Right cardiac atrium (tissue), 5 donors: ENCODE data around the gene BICD1. TPM values are rescaled to one million over a fixed set of nuclear protein-coding genes. Genes with fewer than 3 reads are reported as not detected.

Experiments used
- ATAC-seq, 2 donors: fragments of 200-7000 bp; cut with Tn5 transposase; one replicate each; pipeline versions ENCODE4 v1.8.0 to v1.9.1; 2020; ENCODE audit warnings: moderate library complexity in 2 of 2, mild to moderate bottlenecking in 1 of 2
- DNase-seq, 3 donors: peaks; one replicate each; pipeline ENCODE4 v3.0.0-alpha.2; 2020
- H3K27ac ChIP-seq: one replicate; pipeline ENCODE4 v1.5.1; 2013; ENCODE audit warnings: mild to moderate bottlenecking, low read length, control low read depth, moderate library complexity
- H3K27me3 ChIP-seq: one replicate; pipeline ENCODE4 v1.6.1; 2013; ENCODE audit not compliant: control insufficient read depth, insufficient read depth
- H3K4me1 ChIP-seq: one replicate; pipeline ENCODE4 v1.6.1; 2013; ENCODE audit warnings: low read length; ENCODE audit not compliant: control insufficient read depth, insufficient read depth
- H3K4me3 ChIP-seq: one replicate; pipeline ENCODE4 v1.5.1; 2013; ENCODE audit warnings: low read length, control low read depth
- H3K9me3 ChIP-seq: one replicate; pipeline ENCODE4 v1.6.1; 2013; ENCODE audit warnings: low read length; ENCODE audit not compliant: control insufficient read depth
- WGBS: extraction: QIAGEN DNeasy Blood & Tissue Kit; methylation state at CpG from one replicate; pipeline ENCODE4 v1.1.7; 2013; 5-methylcytosine and 5-hydroxymethylcytosine counted together
- intact Hi-C, 4 donors: fragments of 100-400 bp; cut with DNase I; formaldehyde crosslinking; loops; one replicate each; pipeline versions ENCODE4 v1.11.0 to v1.14.0; 2022 to 2023
- polyA plus RNA-seq: library from polyadenylated mRNA; stranded (reverse); fragments of 200-250 nt; gene quantifications from one replicate; pipeline ENCODE4 v1.2.3, GENCODE V29; 2013
- total RNA-seq, 4 donors: library from RNA; stranded (reverse); fragmentation: NEBNext Ultra II Directional; extraction: Animal tissue kit (Norgen Biotek cat#: 25700); gene quantifications; one replicate each; pipeline ENCODE4 v1.2.1, GENCODE V29; 2021
- donor health status: healthy with polysubstance abuse.
- donor health status: DM: no; HTN: yes; CAD: no.
- donor health status: DM: no; HTN: no; CAD: no.
- donor health status: DM: no; HTN: yes; CAD: no; lungs with severe emphysema.
- donor health status: DM: yes; HTN: yes; CAD: no.

Gene BICD1
- total and polyA plus RNA-seq, 5 donors: 3.1 to 12.8 (median 9.0) TPM

GRCh38 chr12:32118806-32119205 lies 12.2 kb downstream of the BICD1 start:
- DNase-seq (no peak), ATAC-seq (peak in 1 of 2 donors; percentile 38)
- intact Hi-C loops: no loop called here
- no peaks in the 10 kb centered on the region for H3K9me3 ChIP-seq
- H3K4me3 ChIP-seq: no peak overlapping the region
- 69% methylated on average over 5 of the region's 5 CpGs for WGBS
- no peak overlapping the region for H3K27ac ChIP-seq
- H3K4me1 ChIP-seq: peaks cover 2% of the 10 kb centered on the region
- H3K27me3 ChIP-seq: no peaks in the 10 kb centered on the region

DNA sequence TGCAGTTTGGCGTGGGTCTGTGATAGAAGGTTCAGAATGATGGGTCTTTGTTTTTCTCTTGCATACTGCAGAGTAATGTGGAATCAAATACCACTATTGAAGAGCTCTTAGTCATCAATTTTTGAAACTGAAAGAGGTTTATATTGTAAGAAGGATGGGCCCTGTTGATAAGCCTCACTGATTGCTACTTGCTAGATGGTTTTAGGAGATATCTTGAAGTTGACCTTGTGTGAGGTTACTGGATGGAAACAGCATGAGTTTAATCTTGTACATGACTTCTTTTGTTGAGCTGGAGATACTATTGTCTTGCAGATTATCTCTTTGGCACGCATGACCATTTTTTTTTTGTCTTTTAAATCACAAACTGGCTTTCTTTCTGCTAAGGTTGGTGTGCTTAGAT lies 13.8 kb downstream of the BICD1 start:
- Histone ChIP-seq H3K9me3 (no peaks in the 10 kb centered on the region), H3K4me1 (peaks cover under 1% of the 10 kb centered on the region), H3K4me3 (no peak overlapping the region), H3K27me3 (no peaks in the 10 kb centered on the region), H3K27ac (no peak overlapping the region)
- DNase-seq: no peak
- ATAC-seq: no peak
- 62% methylated on average over 2 of the region's 2 CpGs for WGBS
- intact Hi-C loops: no loop called here

DNA sequence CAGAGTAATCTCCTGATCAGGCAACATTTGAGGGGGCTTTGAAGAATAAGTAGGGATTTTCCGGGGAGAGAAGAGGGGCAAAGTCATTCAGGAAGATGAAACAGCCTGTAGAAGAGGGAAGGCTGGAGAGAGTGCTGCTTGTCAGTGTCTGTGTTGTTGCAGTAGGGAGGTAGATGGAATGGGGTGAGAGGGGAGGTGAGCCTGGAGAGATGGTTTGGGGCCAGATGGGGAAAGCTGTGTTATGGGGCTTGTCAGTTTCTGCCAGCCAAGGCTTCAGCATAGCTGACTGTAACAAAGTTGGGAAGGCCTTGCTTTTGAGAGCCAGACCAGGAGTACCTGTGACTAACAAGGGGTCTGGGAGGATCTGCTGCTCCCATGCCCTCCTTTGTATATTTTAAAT lies 18.0 kb downstream of the BICD1 start:
- intact Hi-C loops: no loop called here
- H3K4me1 ChIP-seq: no peaks in the 10 kb centered on the region

DNA sequence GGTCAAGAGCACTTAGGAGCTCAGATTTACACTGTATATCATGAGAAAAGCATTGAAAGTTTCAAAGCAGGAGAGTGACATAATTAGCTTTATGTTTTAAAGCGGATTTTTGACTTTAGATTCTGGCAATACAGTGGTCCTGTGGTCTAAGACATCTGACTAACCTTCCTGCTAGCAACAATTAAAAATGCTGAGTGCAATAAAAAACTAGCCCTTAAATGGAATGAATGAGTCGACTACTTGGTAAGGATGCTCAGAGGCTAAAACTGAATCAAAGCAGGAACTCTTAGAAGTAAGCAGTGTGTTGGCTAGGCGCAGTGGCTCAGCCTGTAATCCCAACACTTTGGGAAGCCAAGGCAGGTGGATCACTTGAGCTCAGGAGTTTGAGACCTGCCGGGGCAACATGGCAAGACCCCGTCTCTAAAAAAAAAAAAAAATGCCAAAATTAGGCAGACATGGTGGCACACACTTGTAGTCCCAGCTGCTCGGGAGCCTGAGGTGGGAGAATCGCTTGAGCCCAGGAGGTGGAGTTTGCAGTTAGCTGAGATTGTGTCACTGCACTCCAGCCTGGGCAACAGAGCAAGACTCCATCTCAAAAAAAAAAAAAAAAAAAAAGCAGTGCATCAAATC lies 18.9 kb downstream of the BICD1 start:
- Histone ChIP-seq H3K4me1 (no peaks in the 10 kb centered on the region), H3K9me3 (no peaks in the 10 kb centered on the region), H3K27me3 (no peaks in the 10 kb centered on the region), H3K27ac (no peak overlapping the region), H3K4me3 (no peak overlapping the region)
- 88% methylated on average over 7 of the region's 7 CpGs for WGBS
- intact Hi-C loops: no loop called here
- no peak for DNase-seq
- no peak for ATAC-seq

More for the DNA sequence above, 18.0 kb downstream of the BICD1 start:
- Histone ChIP-seq H3K9me3 (no peaks in the 10 kb centered on the region), H3K27me3 (no peaks in the 10 kb centered on the region), H3K27ac (no peak overlapping the region), H3K4me3 (no peak overlapping the region)
- no peak for ATAC-seq
- DNase-seq: no peak
- WGBS: 75% methylated on average over 1 of the region's 1 CpG

DNA sequence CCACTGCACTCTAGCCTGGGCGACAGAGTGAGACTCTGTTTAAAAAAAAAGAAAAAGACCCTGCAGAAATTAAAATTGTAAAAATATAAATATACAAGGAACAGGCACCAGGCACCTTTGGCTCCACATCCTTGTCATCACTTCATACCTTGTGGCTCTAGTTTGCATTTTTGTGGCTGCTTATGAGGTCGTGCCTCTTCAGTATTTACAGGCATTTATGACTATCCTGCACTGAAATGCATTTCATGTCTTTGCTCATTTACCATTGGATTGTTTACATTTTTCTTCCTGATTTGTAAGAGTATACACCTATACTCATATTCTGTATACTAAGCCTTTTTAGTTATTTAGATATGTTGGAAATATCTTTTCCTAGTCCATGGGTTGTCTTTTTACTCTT lies 20.1 kb downstream of the BICD1 start:
- no peaks in the 10 kb centered on the region for H3K4me1 ChIP-seq
- no peak overlapping the region for H3K27ac ChIP-seq
- WGBS: 88% methylated on average over 2 of the region's 2 CpGs
- DNase-seq (no peak), ATAC-seq (no peak)
- H3K9me3 ChIP-seq: no peaks in the 10 kb centered on the region
- H3K27me3 ChIP-seq: no peaks in the 10 kb centered on the region
- no peak overlapping the region for H3K4me3 ChIP-seq
- intact Hi-C loops: no loop called here

GRCh38 chr12:32131666-32132065 lies 25.0 kb downstream of the BICD1 start:
- DNase-seq (no peak), ATAC-seq (no peak)
- no peaks in the 10 kb centered on the region for H3K27me3 ChIP-seq
- intact Hi-C loops: no loop called here
- no peaks in the 10 kb centered on the region for H3K9me3 ChIP-seq
- 96% methylated on average over 5 of the region's 5 CpGs for WGBS
- no peak overlapping the region for H3K27ac ChIP-seq
- peaks cover 3% of the 10 kb centered on the region for H3K4me1 ChIP-seq
- H3K4me3 ChIP-seq: no peak overlapping the region

- DNase-seq (no peak), ATAC-seq (peak in 1 of 2 donors; percentile 45)
- intact Hi-C loops: no loop called here
- Histone ChIP-seq H3K9me3 (no peaks in the 10 kb centered on the region), H3K4me3 (no peak overlapping the region), H3K4me1 (peaks cover 3% of the 10 kb centered on the region), H3K27me3 (no peaks in the 10 kb centered on the region), H3K27ac (no peak overlapping the region)
- WGBS: 65% methylated on average over 8 of the region's 8 CpGs
Observed at GRCh38 chr12:32134101-32134888, 27.6 kb downstream of the BICD1 start.

DNA sequence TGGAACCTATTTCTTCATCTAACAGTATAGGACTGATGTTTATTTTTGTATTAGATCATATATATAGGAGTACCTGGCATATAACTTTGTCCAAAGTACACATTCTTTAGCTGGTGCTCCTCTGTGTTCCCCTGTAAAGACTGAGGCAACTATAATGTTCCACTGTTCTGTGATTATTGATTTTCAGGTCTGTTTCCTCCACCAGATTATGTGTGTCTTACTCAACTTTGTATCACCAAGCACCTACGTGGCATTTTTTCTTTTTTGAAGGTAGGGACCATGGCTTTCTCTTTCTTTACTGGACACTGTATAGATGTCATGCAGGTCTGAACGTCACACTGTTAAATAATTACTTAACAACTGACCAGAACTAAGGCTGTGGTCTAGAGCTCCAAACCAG lies 29.3 kb downstream of the BICD1 start:
- no peaks in the 10 kb centered on the region for H3K27me3 ChIP-seq
- DNase-seq (no peak), ATAC-seq (no peak)
- intact Hi-C loops: no loop called here
- H3K9me3 ChIP-seq: no peaks in the 10 kb centered on the region
- H3K4me3 ChIP-seq: no peak overlapping the region
- H3K4me1 ChIP-seq: peaks cover 3% of the 10 kb centered on the region
- 86% methylated on average over 2 of the region's 2 CpGs for WGBS
- no peak overlapping the region for H3K27ac ChIP-seq

DNA sequence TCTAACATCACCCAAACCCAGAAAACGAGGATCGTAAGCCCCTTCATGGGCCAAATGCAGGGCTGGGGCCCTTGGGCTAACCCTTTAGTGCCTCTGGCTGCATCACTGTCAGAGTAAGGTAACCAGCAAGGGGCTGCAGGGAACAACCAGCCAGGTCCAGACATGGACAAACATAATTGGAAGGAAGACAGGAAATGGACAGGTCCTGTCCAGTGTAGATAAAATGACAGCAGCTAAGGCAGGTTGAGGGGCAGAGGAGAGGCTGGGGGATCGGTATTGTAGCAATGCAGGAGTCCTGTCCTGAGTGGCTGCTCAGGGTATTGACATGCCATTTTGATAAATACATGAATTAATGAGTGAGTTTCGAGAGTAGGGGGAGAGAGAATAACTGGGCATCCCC lies 29.8 kb downstream of the BICD1 start:
- WGBS: 87% methylated on average over 4 of the region's 4 CpGs
- no peaks in the 10 kb centered on the region for H3K27me3 ChIP-seq

DNA sequence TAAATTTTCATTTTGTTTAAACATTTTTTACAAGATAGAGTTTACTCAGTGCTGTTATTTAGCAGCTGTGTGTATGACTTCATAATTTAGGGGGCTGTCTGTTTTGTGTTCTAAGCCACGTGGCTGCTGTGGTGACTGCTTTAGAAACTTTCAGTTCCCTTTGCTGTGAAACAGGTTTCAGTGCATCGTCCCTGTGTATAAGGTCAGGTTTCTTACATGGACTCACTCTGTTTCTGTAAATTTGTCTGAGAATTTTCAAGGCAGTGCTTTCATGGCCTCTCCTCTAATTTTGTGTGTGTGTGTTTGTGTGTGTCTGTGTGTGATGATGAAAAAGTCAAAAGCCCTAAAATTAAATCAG lies 32.4 kb downstream of the BICD1 start:
- WGBS: 21% methylated on average over 2 of the region's 2 CpGs
- H3K9me3 ChIP-seq: no peaks in the 10 kb centered on the region
- peaks cover 2% of the 10 kb centered on the region for H3K4me1 ChIP-seq
- no peaks in the 10 kb centered on the region for H3K27me3 ChIP-seq
- peak overlapping the region; percentile 21 for H3K4me3 ChIP-seq
- H3K27ac ChIP-seq: no peak overlapping the region
- ATAC-seq (peak; percentile 58 to 60), DNase-seq (no peak)
- intact Hi-C loops: no loop called here

More for the DNA sequence above, 29.8 kb downstream of the BICD1 start:
- Histone ChIP-seq H3K9me3 (no peaks in the 10 kb centered on the region), H3K4me3 (no peak overlapping the region), H3K27ac (no peak overlapping the region), H3K4me1 (peaks cover 3% of the 10 kb centered on the region)
- intact Hi-C loops: no loop called here
- DNase-seq (no peak), ATAC-seq (no peak)

DNA sequence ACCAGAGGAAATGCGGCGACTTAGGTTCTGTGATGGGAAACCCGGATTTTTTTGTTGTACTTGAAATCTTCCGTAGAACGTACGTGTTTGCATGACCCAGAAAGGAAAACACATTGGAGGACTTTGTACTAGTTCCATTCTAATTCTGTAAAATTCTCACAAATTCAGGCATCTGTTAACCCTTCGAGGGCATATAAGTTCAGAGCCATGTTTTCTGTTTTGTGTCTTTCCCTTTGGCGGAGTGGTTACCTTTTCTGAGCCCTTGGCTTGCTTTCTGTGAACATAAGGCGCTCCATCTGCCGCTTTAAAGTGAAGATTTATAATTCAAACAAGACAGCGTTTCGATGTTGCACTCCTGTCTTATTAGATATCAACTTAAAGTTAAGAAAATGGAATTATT lies 34.2 kb downstream of the BICD1 start:
- H3K27ac ChIP-seq: no peak overlapping the region
- intact Hi-C loops: no loop called here
- no peak for ATAC-seq

More for the DNA sequence above, 34.2 kb downstream of the BICD1 start:
- 84% methylated on average over 12 of the region's 12 CpGs for WGBS
- H3K9me3 ChIP-seq: no peaks in the 10 kb centered on the region
- no peak for DNase-seq
- H3K4me1 ChIP-seq: no peaks in the 10 kb centered on the region
- peak overlapping the region; percentile 21 for H3K4me3 ChIP-seq
- H3K27me3 ChIP-seq: no peaks in the 10 kb centered on the region
